ENCODE data around the gene TJAP1.
"Not testable (repeated sequence)": the region's sequence is repeated elsewhere in the genome, so short reads cannot be mapped to it uniquely, and the experiment has no call there.

The TJAP1 gene

DNA sequence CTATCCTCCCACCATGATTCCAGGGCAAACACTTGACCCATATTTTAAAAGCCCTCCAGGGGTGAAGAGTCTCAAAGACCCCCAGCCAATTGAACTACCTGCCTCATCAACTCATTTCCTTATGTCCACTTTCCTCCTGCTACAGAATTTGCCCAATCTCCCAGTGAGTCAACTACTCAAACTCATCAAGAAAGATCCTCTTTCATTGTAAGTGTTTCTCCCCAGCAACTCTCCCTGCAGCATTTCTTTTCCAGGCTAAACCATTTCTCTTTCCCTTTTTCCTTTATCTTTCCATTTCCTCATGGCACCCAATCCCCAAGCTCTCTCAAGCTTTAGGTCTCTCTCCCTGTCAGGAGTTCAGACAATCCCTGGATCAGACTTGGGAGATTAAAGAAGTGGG, 23.5 kb upstream of the TJAP1 start:
- no peak for DNase-seq

DNA sequence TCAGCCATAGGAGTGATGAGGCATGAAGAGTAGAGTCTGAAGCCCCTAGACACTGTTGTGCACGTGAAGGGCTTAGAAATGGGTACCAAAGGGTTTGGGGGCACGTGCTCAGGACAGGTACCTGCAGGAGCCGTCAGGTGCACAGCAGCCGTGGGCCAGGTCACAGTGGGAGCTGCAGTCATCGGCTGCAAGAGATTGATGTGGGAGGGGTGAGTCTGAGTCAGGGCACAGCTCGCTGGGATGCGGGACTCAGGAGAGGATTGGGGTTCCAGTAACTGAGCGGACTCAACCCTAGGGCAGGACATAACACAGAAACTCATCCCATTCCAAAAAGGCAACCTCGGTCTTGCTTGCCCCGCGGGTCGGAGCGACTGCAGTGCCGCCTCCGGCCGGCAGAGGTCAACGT, 23.1 kb upstream of the TJAP1 start:
- no peak for DNase-seq

DNA sequence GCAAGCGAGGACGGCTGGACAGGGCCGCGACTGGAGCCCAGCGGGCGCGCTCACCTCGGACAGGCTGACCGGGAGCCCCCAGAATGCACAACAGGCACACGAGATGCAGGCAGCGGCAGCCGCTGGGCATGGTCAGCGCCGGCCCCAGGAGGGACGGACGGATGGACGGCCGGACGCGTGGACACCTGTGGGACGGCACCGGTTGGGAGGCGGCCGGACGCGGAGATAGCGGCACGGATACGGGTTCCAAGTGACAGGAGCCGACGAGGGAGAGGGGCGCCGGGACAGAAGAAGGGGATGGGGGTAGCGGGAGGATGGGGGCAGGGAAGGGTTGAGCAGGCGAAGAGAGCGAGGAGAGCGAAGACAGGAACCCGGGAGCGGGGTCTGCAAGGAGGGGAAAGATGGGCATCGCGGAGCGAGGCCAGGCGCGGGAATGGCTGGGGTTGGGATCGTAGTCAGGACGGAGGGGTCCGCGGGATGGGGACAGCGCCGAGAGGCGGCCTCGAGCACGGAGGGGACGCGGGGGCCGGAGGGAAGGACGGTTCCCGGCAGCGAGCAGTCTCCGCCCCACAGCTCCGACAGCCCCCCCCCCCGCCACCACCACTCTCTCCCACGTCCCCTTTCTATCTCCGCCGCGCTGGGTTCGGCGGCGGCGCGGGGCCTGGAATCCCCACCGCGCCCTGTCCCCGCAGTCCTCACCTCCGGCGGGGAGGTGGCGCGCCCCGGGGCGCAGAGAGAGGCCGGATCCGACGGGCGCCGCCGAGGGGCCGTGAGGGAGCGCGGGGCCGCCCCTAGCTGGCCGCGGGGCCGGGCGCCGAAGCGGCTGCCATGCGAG, 22.5 kb upstream of the TJAP1 start:
- DNase-seq, result peak; percentile 81

DNA sequence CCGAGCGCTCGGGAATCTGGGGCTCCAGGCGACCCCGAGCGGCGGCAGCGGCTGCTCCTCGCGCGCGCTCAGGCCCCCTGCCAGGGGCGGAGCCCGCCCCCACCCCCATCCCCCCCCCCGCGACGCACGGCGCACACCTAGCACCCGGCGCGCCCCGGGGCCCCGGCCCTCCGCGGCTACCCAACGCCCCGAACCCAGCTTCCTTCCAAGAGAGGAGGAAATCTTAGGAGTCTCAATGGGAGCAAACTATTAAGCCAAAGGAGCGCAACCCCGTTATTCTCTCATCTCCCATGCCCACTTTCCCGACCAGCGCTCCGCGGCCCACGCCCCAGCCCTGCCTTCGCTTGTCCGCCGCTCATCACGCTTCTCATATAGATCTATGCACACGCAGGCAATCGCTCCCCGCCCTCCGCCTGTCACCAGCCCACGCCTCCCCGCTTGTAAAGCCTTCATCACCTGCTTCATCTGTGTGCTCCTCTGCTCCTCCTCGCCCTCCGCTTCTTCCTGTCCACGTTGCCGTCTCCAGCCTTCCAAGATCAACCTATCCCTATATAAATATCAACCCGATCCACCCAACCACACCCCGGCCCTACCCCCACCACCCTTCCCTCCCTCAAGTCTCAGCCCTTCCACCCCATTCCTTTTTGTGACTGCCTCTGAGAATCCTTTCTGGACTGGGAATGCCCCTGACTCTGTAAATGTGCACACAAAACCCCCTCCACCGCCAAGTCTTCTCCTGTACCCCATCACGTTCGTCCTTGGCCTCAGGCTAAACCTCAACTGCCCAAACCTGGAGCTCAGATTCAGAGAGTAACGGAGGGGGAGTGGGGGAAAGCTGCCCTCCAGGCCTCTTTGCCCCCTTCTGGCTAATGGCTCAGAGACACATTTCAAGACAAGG, 21.6 kb upstream of the TJAP1 start, which contains the start of gene DLK2:
TSS of gene DLK2 (minus strand) at position 18 of the 898 bp plus-strand sequence. CDS start 723 bp downstream, outside the sequence.
- DNase-seq, result peak; percentile 5

DNA sequence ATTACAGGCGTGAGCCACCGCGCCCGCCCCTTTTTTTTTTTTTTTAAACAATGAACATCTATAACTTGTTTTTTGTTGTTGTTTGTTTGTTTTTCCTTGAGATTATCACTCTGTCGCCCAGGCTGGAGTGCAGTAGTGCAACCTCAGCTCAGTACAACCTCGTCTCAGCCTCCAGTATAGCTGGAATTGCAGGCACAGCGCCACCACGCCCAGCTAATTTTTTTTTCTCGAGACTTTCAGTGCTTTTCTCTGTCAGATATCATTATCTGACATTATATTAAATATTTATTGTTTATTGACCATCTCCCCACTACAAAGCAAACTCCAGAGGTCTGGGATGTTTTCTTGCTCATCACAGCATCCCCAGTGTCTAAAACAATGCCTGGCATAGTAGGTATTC, 19.7 kb upstream of the TJAP1 start:
- DNase-seq, result no peak

DNA sequence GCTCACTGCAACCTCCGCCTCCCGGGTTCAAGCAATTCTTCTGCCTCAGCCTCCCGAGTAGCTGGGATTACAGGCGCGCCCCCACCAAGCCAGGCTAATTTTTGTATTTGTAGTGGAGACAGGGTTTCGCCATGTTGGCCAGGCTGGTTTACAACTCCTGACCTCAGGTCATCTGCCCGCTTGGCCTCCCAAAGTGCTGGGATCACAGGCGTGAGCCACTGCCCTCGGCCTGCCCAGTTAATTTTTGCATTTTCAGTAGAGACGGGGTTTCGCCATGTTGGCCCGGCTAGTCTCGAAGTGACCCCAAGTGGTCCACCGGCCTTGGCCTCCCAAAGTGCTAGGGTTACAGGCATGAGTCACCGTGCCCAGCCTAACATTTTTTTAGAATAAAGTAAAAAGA, 19.2 kb upstream of the TJAP1 start:
- not testable (repeated sequence) for DNase-seq

DNA sequence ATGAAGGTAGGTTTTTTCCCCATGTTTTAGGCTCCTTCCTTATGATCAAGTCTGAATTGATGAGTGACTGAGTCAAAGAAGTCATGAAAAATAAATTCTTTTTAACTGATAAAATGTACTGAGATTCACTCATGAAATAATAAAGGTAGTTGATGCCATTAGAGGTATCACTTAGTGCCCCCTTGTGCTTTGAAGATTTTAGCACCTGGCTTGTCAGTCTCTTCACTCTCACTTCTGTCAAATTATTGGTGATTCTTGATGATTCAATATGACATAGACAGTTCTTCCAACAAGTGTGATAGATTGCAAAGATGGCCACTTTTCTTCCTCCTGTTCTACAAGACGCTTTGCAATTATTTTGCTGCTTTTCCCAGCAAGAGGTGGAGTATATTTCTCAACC, 17.8 kb upstream of the TJAP1 start:
- no peak for DNase-seq

DNA sequence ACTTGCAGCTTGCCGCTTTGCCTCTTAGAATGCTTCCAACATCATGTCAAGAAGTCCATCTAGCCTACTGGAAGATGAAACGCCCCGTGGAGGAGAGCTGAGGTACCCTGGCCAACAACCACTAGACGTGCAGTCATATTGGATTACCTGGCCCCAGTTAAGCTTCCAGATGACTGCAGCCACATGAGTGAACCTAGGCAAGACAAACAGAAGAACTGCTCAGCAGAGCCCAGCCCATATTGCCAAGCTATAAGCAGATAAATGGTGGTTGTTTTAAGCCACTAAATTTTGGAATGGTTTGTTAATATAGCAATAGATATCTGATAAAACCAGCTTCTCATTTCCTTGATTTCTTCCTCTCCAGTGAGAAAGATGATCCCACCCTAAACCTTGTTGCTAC, 17.3 kb upstream of the TJAP1 start:
- no peak for DNase-seq

DNA sequence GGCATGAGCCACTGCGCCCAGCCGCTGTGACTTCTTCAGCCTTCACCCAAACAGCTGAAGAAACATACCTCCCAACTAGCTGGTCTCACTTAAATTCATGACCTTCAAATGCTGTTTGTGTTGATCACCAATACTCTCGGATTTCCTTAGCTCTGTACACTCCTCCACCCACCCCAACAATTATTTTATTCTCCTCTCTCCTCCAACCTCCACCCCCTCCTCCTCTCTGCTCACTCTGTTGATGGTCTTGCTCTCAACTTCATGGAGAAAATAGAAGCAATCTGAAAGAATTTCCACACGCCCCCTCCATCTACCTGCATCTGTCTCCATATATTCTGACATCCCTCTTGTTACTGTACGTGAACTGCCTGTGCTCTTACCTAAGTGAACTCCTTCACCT, 15.4 kb upstream of the TJAP1 start:
- no peak for DNase-seq

DNA sequence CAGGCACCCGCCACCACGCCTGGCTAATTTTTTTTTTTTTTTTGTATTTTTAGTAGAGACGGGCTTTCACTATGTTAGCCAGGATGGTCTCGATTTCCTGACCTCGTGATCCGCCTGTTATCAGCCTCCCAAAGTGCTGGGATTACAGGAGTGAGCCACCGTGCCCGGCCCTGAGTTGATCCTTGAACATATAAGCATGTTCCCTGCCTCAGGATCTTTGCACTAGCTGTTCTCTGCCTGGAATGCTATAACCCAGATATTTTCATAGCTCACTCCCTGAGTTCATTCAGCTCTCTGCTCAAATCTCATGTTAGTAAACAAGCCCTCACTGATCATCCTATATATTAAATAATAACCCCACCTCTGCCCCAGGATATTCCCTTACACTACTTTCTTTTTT, 13.0 kb upstream of the TJAP1 start:
- DNase-seq, result no peak

DNA sequence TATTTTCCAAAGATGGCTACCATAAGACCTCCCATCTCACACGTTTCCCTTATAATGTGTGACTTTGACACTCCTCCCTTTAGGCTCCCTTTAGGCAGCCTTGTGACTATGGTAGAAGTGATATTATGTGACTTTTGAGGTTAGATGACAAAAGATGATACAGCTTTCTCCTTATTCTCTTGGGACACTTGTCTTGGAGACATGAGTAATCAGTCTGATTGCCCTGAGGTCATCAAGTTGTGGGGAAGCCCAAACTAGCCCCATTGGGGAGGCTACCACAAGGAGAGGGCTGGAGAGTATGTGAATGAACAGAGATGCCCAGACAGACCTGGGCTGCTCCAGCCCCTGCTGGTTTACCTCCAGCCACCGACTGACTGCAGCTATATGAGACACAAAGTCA, 11.4 kb upstream of the TJAP1 start:
- no peak for DNase-seq

DNA sequence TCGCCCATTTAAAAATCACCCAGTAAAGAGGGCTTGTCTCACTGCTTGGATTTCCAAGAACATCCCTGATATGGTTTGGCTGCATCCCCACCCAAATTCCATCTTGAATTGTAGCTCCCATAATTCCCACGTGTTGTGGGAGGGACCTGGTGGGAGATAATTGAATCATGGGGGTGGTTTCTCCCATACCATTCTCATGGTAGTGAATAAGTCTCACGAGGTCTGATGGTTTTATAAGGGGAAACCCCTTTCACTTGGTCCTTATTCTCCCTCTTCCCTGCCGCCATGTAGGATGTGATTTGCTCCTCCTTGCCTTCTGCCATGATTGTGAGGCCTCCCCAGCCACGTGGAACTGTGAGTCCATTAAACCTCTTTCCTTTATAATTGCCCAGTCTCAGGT, 10.1 kb upstream of the TJAP1 start:
- not testable (repeated sequence) for DNase-seq

DNA sequence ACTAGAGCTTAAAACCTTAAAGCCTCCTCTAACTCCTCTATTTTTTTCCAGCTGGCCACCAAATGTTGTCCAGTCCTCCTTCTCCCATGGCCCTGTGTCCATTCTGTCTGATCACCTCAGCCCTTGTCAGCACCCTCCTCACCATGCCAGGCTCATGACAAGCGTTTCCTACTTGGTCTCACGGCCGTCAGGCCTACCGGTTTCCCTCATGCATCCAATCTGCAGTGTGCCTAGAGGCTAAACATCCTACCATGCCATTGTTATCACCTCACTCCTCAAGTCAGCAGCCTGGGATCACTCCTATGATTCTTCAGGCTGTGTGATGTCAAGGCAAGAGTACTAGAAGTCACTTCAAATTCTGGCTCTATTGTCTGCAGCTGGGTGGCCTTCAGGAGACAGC, 9.6 kb upstream of the TJAP1 start:
- DNase-seq, result no peak

DNA sequence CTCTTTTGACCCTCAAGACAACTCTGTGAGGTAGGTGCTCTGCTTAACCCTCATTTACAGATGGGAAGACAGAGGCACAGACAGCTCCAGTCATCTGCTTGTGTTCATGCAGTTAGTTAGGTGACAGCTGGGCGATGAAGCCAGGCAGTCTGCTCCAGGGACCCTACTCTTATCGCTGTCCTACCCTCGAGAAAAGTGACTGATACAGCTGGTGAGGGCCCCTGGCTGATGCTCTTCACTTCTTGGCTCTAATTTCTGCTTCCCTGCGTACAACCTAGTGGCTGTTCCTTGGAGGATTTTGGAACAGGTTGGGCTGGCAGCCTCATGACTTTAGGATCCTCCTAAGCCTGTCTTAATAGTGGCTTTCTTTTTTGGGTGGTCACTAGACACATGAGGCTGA, 9.1 kb upstream of the TJAP1 start:
- no peak for DNase-seq

DNA sequence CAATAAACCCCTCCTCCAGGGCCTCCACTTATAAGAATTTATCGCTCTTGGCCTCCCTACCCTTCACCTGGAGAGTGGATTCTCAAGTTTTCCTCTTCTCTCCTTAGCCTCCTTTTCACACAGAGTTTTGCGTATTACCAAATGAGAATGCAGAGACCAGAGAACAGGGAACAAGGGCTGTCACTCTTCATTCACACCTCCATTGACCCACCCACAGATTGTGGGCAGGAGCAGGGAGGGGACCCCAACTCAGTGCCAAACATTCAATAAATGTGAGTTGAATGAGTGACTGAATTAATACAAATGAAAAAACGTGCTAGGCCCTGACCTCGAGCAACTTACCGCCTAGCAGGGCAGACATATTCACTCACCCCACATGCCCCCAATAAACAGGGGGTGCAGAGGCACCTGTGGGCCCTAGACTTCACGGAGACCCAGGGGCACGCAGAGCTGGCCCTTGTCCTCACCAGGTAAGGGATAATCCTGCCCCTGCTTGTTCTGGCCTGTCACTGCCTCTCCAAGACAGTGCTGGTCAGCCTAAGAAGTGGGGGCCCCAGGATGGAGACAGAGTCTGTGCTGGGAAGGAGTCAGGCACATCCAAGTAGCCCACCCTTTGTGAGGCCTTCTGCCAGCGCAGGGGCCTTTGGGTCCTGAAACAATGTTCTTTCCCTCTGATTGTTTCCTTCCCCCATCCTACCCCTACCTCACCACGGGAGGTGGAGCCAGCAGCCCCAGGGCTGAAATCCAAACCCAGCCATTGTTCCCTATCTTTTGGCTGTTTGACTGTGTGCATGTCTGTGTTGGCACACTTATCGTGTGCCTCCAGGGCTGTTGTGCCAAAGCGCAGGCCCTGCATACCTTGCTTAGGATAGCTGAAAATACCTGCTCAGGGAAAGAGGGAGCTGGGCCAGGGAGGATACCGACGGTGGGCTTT, 8.4 kb upstream of the TJAP1 start:
- no peak for DNase-seq

DNA sequence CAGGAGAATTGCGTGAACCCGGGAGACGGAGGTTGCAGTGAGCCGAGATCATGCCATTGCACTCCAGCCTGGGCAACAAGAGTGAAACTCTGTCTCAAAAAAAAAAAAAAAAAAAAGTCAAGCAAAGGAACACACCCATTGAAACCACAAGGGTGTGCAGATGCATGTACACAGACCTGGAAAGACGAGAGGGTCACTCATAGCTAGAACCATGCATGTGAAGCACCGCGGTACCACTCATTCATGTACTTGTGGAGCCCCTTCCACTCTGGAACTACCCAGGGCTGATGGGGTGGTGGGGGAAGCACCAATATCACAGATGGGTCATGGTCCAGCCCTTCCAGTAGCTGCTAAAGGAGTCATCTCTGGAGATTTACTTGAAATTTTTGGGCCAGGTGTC, 7.4 kb upstream of the TJAP1 start:
- DNase-seq, result no peak

DNA sequence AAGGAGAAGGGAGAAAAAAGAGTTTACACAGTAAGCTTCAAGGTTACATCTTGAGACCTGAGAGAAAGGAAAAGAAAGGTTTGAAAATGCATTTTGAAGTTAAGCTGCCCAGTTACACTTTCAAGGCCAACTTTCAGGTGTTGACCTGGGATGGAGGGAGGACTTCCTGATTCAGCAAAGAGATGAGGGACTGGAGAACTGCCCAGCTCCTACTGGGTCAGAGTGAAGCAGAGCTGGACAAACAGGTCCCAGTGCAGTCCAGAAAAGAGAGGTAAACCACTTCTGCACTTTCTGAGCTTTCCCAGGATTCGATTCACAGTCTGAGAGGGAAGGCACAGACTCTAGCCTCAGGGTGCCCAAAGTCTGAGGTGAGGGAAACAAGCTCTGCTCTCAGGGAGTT, 6.0 kb upstream of the TJAP1 start:
- no peak for DNase-seq

DNA sequence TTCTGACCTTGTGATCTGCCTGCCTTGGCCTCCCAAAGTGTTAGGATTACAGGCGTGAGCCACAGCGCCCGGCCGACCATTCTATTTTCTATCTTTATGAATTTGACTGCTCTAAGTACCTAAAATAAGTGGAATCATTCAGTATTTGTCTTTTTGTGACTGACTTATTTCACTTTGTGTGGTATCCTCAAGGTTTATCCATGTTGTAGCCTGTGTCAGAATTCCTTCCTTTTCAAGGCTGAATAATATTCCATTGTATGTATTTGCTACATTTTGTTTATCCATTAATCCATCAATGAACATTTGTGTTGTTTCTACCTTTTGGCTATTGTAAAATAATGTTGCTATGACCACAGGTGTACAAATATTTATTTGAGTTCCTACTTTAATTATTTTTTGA, 4.9 kb upstream of the TJAP1 start:
- no peak for DNase-seq

DNA sequence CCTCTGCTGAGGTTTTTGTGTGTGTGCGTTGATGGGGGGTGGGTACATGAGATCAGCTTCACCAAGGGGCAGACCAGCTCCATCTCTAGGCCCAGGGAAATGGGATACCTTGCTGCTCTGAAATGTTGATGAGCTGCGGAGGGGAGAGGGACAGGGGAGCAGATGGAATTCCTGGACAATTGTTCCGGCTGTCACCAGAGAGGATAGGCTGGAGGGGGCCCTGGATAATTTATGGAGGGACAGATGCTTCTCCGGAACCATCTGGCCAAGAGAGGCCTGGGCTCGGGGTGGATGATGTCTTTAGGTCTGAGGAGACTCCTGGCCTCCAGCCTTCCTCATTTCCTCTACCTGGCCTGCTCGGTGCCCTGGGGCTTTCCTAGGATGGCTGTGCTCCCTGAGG, 1.9 kb upstream of the TJAP1 start:
- DNase-seq, result no peak

DNA sequence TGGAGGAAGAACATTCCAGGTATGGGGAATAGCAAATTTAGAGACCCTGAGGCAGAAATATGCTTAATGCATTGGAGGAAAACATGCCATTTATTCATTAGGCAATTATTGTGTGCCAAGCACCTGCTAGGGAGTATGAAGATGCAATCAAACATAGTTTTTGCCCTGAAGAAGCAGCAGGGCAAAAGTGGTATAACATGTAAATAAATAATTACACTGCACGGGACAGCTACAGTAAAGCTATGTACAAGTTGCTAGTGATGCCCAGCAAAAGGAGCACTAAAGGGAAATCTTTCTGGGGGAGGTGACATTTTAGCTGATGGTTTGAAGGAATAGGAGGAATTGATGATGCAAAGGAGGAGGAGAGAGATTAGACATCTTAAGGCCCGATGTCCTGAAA, 624 bp upstream of the TJAP1 start:
- DNase-seq, result no peak

DNA sequence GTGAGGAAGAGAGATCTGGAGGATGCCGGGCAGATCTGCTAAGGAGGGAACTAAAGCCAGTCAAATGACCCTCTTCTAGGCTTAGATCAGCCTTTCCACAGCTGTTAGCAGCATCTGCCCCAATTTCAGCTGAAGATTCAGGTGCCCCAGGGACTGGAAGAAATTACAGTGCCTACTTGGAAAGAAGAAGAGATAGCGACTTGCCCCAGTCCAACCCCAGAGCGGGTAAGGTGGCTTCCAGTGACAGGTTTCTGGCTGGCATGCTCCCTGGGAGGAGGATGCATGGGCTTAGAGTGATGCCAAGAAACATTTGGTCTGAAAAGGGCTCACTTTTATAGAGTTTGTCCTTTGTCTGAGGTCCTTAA, 620 bp downstream of the TJAP1 start:
- no peak for DNase-seq

DNA sequence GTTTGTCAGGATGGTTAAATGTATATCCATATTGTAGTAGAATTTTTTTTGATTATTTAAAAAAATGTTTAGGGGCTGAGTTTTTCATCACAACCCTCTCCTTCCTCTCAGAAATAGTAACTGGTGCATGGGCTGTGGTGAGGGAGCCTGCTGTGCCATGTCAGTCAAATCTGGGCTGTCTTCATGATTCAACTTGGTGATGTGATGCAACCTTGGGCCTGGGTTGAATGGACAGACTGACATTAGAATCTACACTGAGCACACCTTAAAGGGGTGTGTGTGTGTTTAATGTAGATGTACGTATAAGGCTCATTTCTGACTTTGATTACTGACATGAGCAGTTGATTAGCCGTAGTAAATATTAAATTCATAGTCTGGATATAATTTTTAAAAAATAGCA, 3.7 kb downstream of the TJAP1 start:
- DNase-seq, result no peak

DNA sequence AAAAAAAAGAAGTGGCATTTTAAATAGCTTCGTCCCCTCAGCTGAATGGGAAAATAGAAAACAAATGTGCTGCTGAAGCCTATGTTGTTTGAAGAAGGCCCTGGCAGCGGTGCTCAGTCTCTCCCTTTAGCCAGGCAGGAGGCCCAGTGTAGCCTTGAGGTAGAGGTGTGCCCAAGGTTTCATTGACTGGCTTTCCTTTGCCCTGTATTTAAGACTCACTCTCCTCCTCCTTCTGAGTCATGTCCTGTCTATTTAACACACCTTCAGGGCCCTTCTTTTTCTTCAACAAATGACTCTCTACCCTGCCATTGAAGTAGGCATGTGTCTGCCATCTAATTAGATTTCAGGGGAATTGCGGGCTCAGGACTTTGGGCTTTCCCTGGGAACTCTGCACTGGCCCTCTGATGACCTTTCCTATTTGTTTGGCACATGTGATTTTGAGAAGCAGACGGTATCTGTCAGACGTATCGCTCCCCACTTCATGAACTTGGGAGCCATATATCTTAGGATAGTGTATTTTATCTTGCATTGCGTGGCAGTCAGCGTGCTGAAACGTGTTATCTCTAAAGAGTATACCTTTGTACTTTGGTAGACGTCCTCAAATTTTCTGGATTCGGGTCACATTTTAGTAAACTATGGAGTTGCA, 4.3 kb downstream of the TJAP1 start:
- no peak for DNase-seq

All from amniotic stem cell (primary cell).